OCI-LY7 (cell line): ENCODE data around the gene OR10H2. TPM values are rescaled to one million over a fixed set of nuclear protein-coding genes. Genes with fewer than 3 reads are reported as not detected.

Experiments
- BruUV-seq: library from RNA; stranded (reverse); fragments of 400-500 nt; replicated peaks from 2 replicates; lab custom pipeline; 2021; lab: Mats Ljungman, UMichigan
- CTCF ChIA-PET: fragments of 300-600 bp; sonication (Branson Sonifier 250); formaldehyde crosslinking; loops from one replicate; lab custom pipeline; 2022; ENCODE audit warnings: antibody characterized with exemption; ENCODE audit not compliant: unreplicated experiment; lab: Charles Lee
- POLR2A ChIA-PET: fragments of 300-600 bp; sonication (Branson Sonifier 250); formaldehyde crosslinking; loops from one replicate; lab custom pipeline; 2022; ENCODE audit warnings: antibody characterized with exemption; lab: Charles Lee
- DNase-seq: peaks from one replicate; pipeline ENCODE4 v3.0.0-alpha.2; 2015; ENCODE audit warnings: low spot score
- H2AFZ ChIP-seq: fragments of 200-600 bp; sonication (generic), shearing (Covaris generic); 2 replicates; pipeline ENCODE4 v1.6.1; 2014; ENCODE audit warnings: mild to moderate bottlenecking, antibody characterized with exemption, low read length, moderate library complexity
- H3K27ac ChIP-seq: fragments of 200-600 bp; sonication (generic); 2 replicates; pipeline ENCODE4 v1.5.1; 2014; ENCODE audit warnings: mixed run types, low read depth, mild to moderate bottlenecking, moderate library complexity, low read length, inconsistent platforms; ENCODE audit not compliant: poor library complexity, severe bottlenecking
- H3K36me3 ChIP-seq: fragments of 200-600 bp; sonication (generic); 2 replicates; pipeline ENCODE4 v1.6.1; 2014; ENCODE audit warnings: mild to moderate bottlenecking, antibody characterized with exemption, low read length, moderate library complexity, mixed read lengths; ENCODE audit not compliant: insufficient read depth
- H3K4me1 ChIP-seq: fragments of 200-600 bp; sonication (generic); 2 replicates; pipeline ENCODE4 v1.5.1; 2014; ENCODE audit warnings: mild to moderate bottlenecking, low read length; ENCODE audit not compliant: insufficient read depth, poor library complexity, severe bottlenecking
- H3K4me2 ChIP-seq: fragments of 200-600 bp; sonication (generic); 2 replicates; pipeline ENCODE4 v1.6.1; 2014; ENCODE audit warnings: mild to moderate bottlenecking, low read length
- H3K4me3 ChIP-seq: fragments of 200-600 bp; sonication (generic); 2 replicates; pipeline ENCODE4 v1.5.1; 2014; ENCODE audit warnings: mild to moderate bottlenecking, low read depth, low read length; ENCODE audit not compliant: poor library complexity, severe bottlenecking
- H3K79me2 ChIP-seq: fragments of 200-600 bp; sonication (generic); 2 replicates; pipeline ENCODE4 v1.6.1; 2016; ENCODE audit warnings: low read depth, mild to moderate bottlenecking, low read length, moderate library complexity, mixed read lengths; ENCODE audit not compliant: insufficient read depth
- H3K9me2 ChIP-seq: fragments of 200-600 bp; sonication (generic); 2 replicates; pipeline ENCODE4 v1.6.1; 2016; ENCODE audit warnings: mild to moderate bottlenecking, low read length, mixed read lengths; ENCODE audit not compliant: insufficient read depth
- H3K9me3 ChIP-seq: fragments of 200-600 bp; sonication (generic); 2 replicates; pipeline ENCODE4 v1.6.1; 2014; ENCODE audit warnings: mild to moderate bottlenecking, mixed run types, low read length, mixed read lengths
- H4K20me1 ChIP-seq: fragments of 200-600 bp; sonication (generic); 2 replicates; pipeline ENCODE4 v1.6.1; 2014; ENCODE audit warnings: mild to moderate bottlenecking, antibody characterized with exemption, low read length, moderate library complexity, mixed read lengths; ENCODE audit not compliant: insufficient read depth
- CTCF ChIP-seq: fragments of 200-600 bp; sonication (generic); conservative IDR thresholded peaks from 2 replicates; pipeline ENCODE4 v1.5.1; 2014; ENCODE audit warnings: mild to moderate bottlenecking, antibody characterized with exemption, low read length, moderate library complexity, mixed read lengths
- EZH2phosphoT487 ChIP-seq: fragments of 200-600 bp; sonication (generic); IDR thresholded peaks from 2 replicates; pipeline ENCODE4 v1.6.1; 2018; ENCODE audit warnings: low read depth, borderline replicate concordance, mild to moderate bottlenecking, mixed run types, antibody characterized with exemption, low read length, moderate library complexity, mixed read lengths
- intact Hi-C: fragments of 100-400 bp; cut with micrococcal nuclease; formaldehyde crosslinking; loops from one replicate; pipeline ENCODE4 v1.10.0; 2022; ENCODE audit not compliant: unreplicated experiment
- total RNA-seq, 2 experiments: library from RNA; depleted of rRNA in 1 of 2; stranded (reverse); fragments of >200 nt in 1 of 2; shearing (Covaris generic) in 1 of 2; gene quantifications; 2 replicates each; pipeline ENCODE4 v1.2.3, GENCODE V29; 2014 to 2022

OR10H2 gene
- total RNA-seq, 2 experiments from 2014 or later: not detected

GRCh38 chr19:15732388-15732787 lies 4.6 kb downstream of the OR10H2 start:
- ChIA-PET CTCF (no interaction called here), POLR2A (no interaction called here)
- no peak overlapping the region for H3K27ac ChIP-seq
- no TSS peak for BruUV-seq
- no peak for TF ChIP-seq EZH2phosphoT487
- TF ChIP-seq CTCF: no peak
- no peak for DNase-seq
- no peak overlapping the region for H3K4me2 ChIP-seq
- no peak overlapping the region for H2AFZ ChIP-seq
- no peaks in the 10 kb centered on the region for H4K20me1 ChIP-seq
- H3K4me1 ChIP-seq: no peaks in the 10 kb centered on the region
- no peaks in the 10 kb centered on the region for H3K79me2 ChIP-seq
- no peaks in the 10 kb centered on the region for H3K9me3 ChIP-seq
- H3K9me2 ChIP-seq: no peaks in the 10 kb centered on the region
- intact Hi-C loops: no loop called here
- no peaks in the 10 kb centered on the region for H3K36me3 ChIP-seq
- no peak overlapping the region for H3K4me3 ChIP-seq

GRCh38 chr19:15733895-15734294 lies 6.1 kb downstream of the OR10H2 start:
- Histone ChIP-seq H2AFZ (no peak overlapping the region), H3K4me3 (no peak overlapping the region), H3K9me2 (no peaks in the 10 kb centered on the region), H3K79me2 (no peaks in the 10 kb centered on the region), H3K4me1 (no peaks in the 10 kb centered on the region), H3K27ac (no peak overlapping the region), H3K36me3 (no peaks in the 10 kb centered on the region), H3K9me3 (no peaks in the 10 kb centered on the region), H3K4me2 (no peak overlapping the region), H4K20me1 (no peaks in the 10 kb centered on the region)
- intact Hi-C loops: no loop called here
- TF ChIP-seq CTCF (no peak), EZH2phosphoT487 (no peak)
- ChIA-PET POLR2A (no interaction called here), CTCF (no interaction called here)
- no TSS peak for BruUV-seq
- DNase-seq: no peak

DNA sequence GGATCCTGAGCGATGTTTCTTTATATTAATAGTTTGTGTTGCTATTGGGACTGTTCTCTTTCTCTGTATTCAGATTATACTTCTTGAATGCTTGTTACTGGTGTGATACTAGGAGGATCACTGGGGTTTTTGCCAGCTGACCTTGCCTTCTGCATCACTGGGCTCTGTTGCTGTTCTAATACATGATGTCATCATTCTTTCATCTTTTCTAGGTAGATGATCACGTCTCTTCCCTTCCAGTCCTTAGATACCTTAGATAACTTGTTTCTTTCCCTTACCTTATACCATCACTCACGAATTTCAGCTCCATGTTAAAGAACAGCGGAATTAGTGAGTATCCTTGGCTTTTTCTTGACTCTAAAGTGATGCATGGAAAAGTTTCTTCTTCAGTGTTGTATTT lies 9.9 kb downstream of the OR10H2 start, which contains the start of gene OR10H3:
Gene OR10H3, plus strand, starts transcription at position 264 of the 400 bp plus-strand sequence. CDS start 3,408 bp downstream, outside the sequence.
- POLR2A ChIA-PET: interaction anchor here (0.6 kb wide), 1 partner anchor 441 kb away, joined by 3 read pairs; no protein-coding TSS in a partner anchor
- Histone ChIP-seq H3K9me3 (peaks cover 13% of the 10 kb centered on the region), H4K20me1 (no peaks in the 10 kb centered on the region), H3K4me1 (no peaks in the 10 kb centered on the region), H2AFZ (no peak within 1 kb of the TSS), H3K9me2 (no peaks in the 10 kb centered on the region), H3K4me3 (no peak within 1 kb of the TSS), H3K4me2 (no peak within 1 kb of the TSS), H3K79me2 (no peaks in the 10 kb centered on the region), H3K27ac (no peak within 1 kb of the TSS), H3K36me3 (no peaks in the 10 kb centered on the region)
- no TSS peak for BruUV-seq
- no peak for DNase-seq
- no peak for TF ChIP-seq EZH2phosphoT487
- TF ChIP-seq CTCF: no peak
- intact Hi-C loops: no loop called here
- CTCF ChIA-PET: no interaction called here
